ENCODE data around the gene CPB2. TPM values are rescaled to one million over a fixed set of nuclear protein-coding genes. Genes with fewer than 3 reads are reported as not detected.

The CPB2 gene
- total RNA-seq, 1 donor from 2014 or later: not detected

GRCh38 chr13:46116653-46117502 lies 12.0 kb upstream of the CPB2 start:
- H3K9me3 Mint-ChIP-seq: no peaks in the 10 kb centered on the region
- no peak for TF ChIP-seq CTCF (IDR thresholded peaks at IDR 0.05)
- no peaks in the 10 kb centered on the region for H3K4me1 Mint-ChIP-seq
- ChIA-PET POLR2A (no interaction called here), CTCF (no interaction called here)
- DNase-seq: no peak
- peaks cover 6% of the 10 kb centered on the region for H3K27me3 Mint-ChIP-seq
- H3K27ac Mint-ChIP-seq: no peak overlapping the region
- ATAC-seq (ENCODE audit: low read depth): no peak
- intact Hi-C loops (cut with micrococcal nuclease): no loop called here
- no peak overlapping the region for H3K4me3 Mint-ChIP-seq
- no peaks in the 10 kb centered on the region for H3K36me3 Mint-ChIP-seq (ENCODE audit: low read depth)

- Mint-ChIP-seq H3K36me3 (ENCODE audit: low read depth) (no peaks in the 10 kb centered on the region), H3K4me1 (no peaks in the 10 kb centered on the region), H3K9me3 (no peaks in the 10 kb centered on the region), H3K27me3 (peaks cover 16% of the 10 kb centered on the region), H3K4me3 (no peak overlapping the region), H3K27ac (no peak overlapping the region)
- ATAC-seq (ENCODE audit: low read depth) (no peak), DNase-seq (no peak)
- intact Hi-C loops (cut with micrococcal nuclease): no loop called here
- TF ChIP-seq CTCF (IDR thresholded peaks at IDR 0.05): no peak
- ChIA-PET POLR2A (no interaction called here), CTCF (no interaction called here)
These were observed 9.8 kb upstream of the CPB2 start for GRCh38 chr13:46114613-46115012.

- no peaks in the 10 kb centered on the region for H3K4me1 Mint-ChIP-seq
These were observed 8.8 kb upstream of the CPB2 start for GRCh38 chr13:46113596-46113995.

GRCh38 chr13:46111151-46111550 lies 6.3 kb upstream of the CPB2 start:
- ChIA-PET POLR2A (no interaction called here), CTCF (no interaction called here)
- intact Hi-C loops (cut with micrococcal nuclease): no loop called here
- no peak overlapping the region for H3K27ac Mint-ChIP-seq
- TF ChIP-seq CTCF (IDR thresholded peaks at IDR 0.05): no peak
- no peak for DNase-seq
- no peak for ATAC-seq (ENCODE audit: low read depth)
- peaks cover 5% of the 10 kb centered on the region for H3K4me1 Mint-ChIP-seq
- no peaks in the 10 kb centered on the region for H3K9me3 Mint-ChIP-seq
- peaks cover 22% of the 10 kb centered on the region for H3K27me3 Mint-ChIP-seq
- no peak overlapping the region for H3K4me3 Mint-ChIP-seq
- H3K36me3 Mint-ChIP-seq (ENCODE audit: low read depth): no peaks in the 10 kb centered on the region

More at GRCh38 chr13:46113596-46113995, 8.8 kb upstream of the CPB2 start:
- H3K4me3 Mint-ChIP-seq: no peak overlapping the region
- intact Hi-C loops (cut with micrococcal nuclease): no loop called here
- no peaks in the 10 kb centered on the region for H3K9me3 Mint-ChIP-seq
- no peak for ATAC-seq (ENCODE audit: low read depth)
- H3K27ac Mint-ChIP-seq: no peak overlapping the region
- no peak for DNase-seq
- H3K27me3 Mint-ChIP-seq: peaks cover 19% of the 10 kb centered on the region
- POLR2A ChIA-PET: no interaction called here
- CTCF ChIA-PET: interaction anchor here (0.6 kb wide), 1 partner anchor 651 kb away, joined by 5 read pairs; no protein-coding TSS in a partner anchor
- H3K36me3 Mint-ChIP-seq (ENCODE audit: low read depth): no peaks in the 10 kb centered on the region
- TF ChIP-seq CTCF (IDR thresholded peaks at IDR 0.05): no peak

GRCh38 chr13:46109451-46109850 lies 4.6 kb upstream of the CPB2 start:
- ChIA-PET POLR2A (no interaction called here), CTCF (no interaction called here)
- H3K4me1 Mint-ChIP-seq: peaks cover 5% of the 10 kb centered on the region
- no peak overlapping the region for H3K4me3 Mint-ChIP-seq
- no peaks in the 10 kb centered on the region for H3K36me3 Mint-ChIP-seq (ENCODE audit: low read depth)
- H3K27me3 Mint-ChIP-seq: peaks cover 23% of the 10 kb centered on the region
- ATAC-seq (ENCODE audit: low read depth) (no peak), DNase-seq (no peak)
- no peaks in the 10 kb centered on the region for H3K9me3 Mint-ChIP-seq
- TF ChIP-seq CTCF (IDR thresholded peaks at IDR 0.05): no peak
- H3K27ac Mint-ChIP-seq: no peak overlapping the region
- intact Hi-C loops (cut with micrococcal nuclease): no loop called here
